Mesenchymal stem cell (in vitro differentiated cells and primary cell): ENCODE measurements around the gene EFCAB14.

Experiments
- DNase-seq: peaks from one replicate; pipeline ENCODE4 v3.0.0-alpha.2; 2013
- H2AFZ ChIP-seq: one replicate; pipeline ENCODE4 v1.6.1; 2013; ENCODE audit warnings: low read depth, mild to moderate bottlenecking, control low read depth, inconsistent platforms, low read length, moderate library complexity
- H2AK5ac ChIP-seq: 2 replicates; pipeline ENCODE4 v1.6.1; 2013; ENCODE audit warnings: low read length, moderate library complexity, mild to moderate bottlenecking, inconsistent platforms; ENCODE audit not compliant: severe bottlenecking
- H2BK120ac ChIP-seq: one replicate; pipeline ENCODE4 v1.6.1; 2013; ENCODE audit warnings: low read depth, mild to moderate bottlenecking, inconsistent platforms, low read length, moderate library complexity
- H2BK12ac ChIP-seq, 2 experiments: one replicate each; pipeline ENCODE4 v1.6.1; 2013; ENCODE audit warnings: inconsistent platforms in 2 of 2, low read length in 2 of 2, mild to moderate bottlenecking in 2 of 2, moderate library complexity in 2 of 2, control low read depth in 1 of 2
- H2BK15ac ChIP-seq: one replicate; pipeline ENCODE4 v1.6.1; 2013; ENCODE audit warnings: mild to moderate bottlenecking, low read depth, inconsistent platforms; ENCODE audit not compliant: poor library complexity, severe bottlenecking
- H2BK5ac ChIP-seq: 2 replicates; pipeline ENCODE4 v1.6.1; 2013; ENCODE audit warnings: low read depth, mild to moderate bottlenecking, low read length, control low read depth, inconsistent platforms; ENCODE audit not compliant: poor library complexity, severe bottlenecking
- H3K14ac ChIP-seq, 2 experiments: one replicate each; pipeline ENCODE4 v1.6.1; 2013; ENCODE audit warnings: inconsistent platforms in 2 of 2, low read length in 2 of 2, control low read depth in 1 of 2, mild to moderate bottlenecking in 1 of 2, moderate library complexity in 1 of 2
- H3K18ac ChIP-seq, 2 experiments: one replicate each; pipeline ENCODE4 v1.6.1; 2013; ENCODE audit warnings: inconsistent platforms in 2 of 2, low read length in 2 of 2, control low read depth in 1 of 2, low read depth in 1 of 2, mild to moderate bottlenecking in 1 of 2
- H3K23ac ChIP-seq, 2 experiments: one replicate each; pipeline ENCODE4 v1.6.1; 2013; ENCODE audit warnings: inconsistent platforms in 2 of 2, low read length in 2 of 2, mild to moderate bottlenecking in 2 of 2, moderate library complexity in 2 of 2, control low read depth in 1 of 2
- H3K27ac ChIP-seq: 2 replicates; pipeline ENCODE4 v1.5.1; 2013; ENCODE audit warnings: mild to moderate bottlenecking, moderate library complexity, low read length, control low read depth, inconsistent platforms; ENCODE audit not compliant: poor library complexity, severe bottlenecking
- H3K27me3 ChIP-seq, 2 experiments: 2 replicates each; pipeline versions ENCODE4 v1.6.1 to v1.7.0; 2013; ENCODE audit warnings: low read length in 2 of 2, mild to moderate bottlenecking in 2 of 2, moderate library complexity in 2 of 2, control low read depth in 1 of 2, inconsistent platforms in 1 of 2; ENCODE audit not compliant: control insufficient read depth in 1 of 2, insufficient read depth in 1 of 2
- H3K36me3 ChIP-seq, 2 experiments: 2 replicates each; pipeline versions ENCODE4 v1.6.1 to v1.7.0; 2013; ENCODE audit warnings: low read length in 2 of 2, control low read depth in 1 of 2, inconsistent platforms in 1 of 2, low read depth in 1 of 2, mild to moderate bottlenecking in 1 of 2; ENCODE audit not compliant: insufficient read depth in 2 of 2, control insufficient read depth in 1 of 2
- H3K4ac ChIP-seq, 2 experiments: one replicate each; pipeline ENCODE4 v1.6.1; 2013; ENCODE audit warnings: inconsistent platforms in 2 of 2, low read length in 2 of 2, mild to moderate bottlenecking in 2 of 2, moderate library complexity in 2 of 2, control low read depth in 1 of 2, low read depth in 1 of 2
- H3K4me1 ChIP-seq: 2 replicates; pipeline ENCODE4 v1.6.1; 2013; ENCODE audit warnings: low read depth, low read length, control low read depth; ENCODE audit not compliant: control insufficient read depth, insufficient read depth
- H3K4me2 ChIP-seq: 2 replicates; pipeline ENCODE4 v1.6.1; 2013; ENCODE audit warnings: low read length, mild to moderate bottlenecking, inconsistent platforms; ENCODE audit not compliant: poor library complexity, severe bottlenecking
- H3K4me3 ChIP-seq, 2 experiments: 2 replicates each; pipeline versions ENCODE4 v1.5.1 to v1.7.0; 2013; ENCODE audit warnings: low read length in 2 of 2, mild to moderate bottlenecking in 2 of 2, control low read depth in 1 of 2, low read depth in 1 of 2; ENCODE audit not compliant: insufficient read depth in 1 of 2
- H3K79me1 ChIP-seq: replicated peaks from 2 replicates; pipeline ENCODE4 v1.6.1; 2013; ENCODE audit warnings: mild to moderate bottlenecking, control low read depth, low read length, inconsistent platforms; ENCODE audit not compliant: poor library complexity, severe bottlenecking
- H3K9ac ChIP-seq: 2 replicates; pipeline ENCODE4 v1.7.0; 2013; ENCODE audit warnings: mild to moderate bottlenecking, low read length, moderate library complexity
- H3K9me3 ChIP-seq: 2 replicates; pipeline ENCODE4 v1.7.0; 2013; ENCODE audit warnings: mild to moderate bottlenecking, low read length; ENCODE audit not compliant: control insufficient read depth
- H4K8ac ChIP-seq: one replicate; pipeline ENCODE4 v1.6.1; 2013; ENCODE audit warnings: inconsistent platforms, mild to moderate bottlenecking, low read length, moderate library complexity
- H4K91ac ChIP-seq: one replicate; pipeline ENCODE4 v1.6.1; 2013; ENCODE audit warnings: mild to moderate bottlenecking, low read length, inconsistent platforms
- WGBS: methylation state at CpG from one replicate; pipeline ENCODE4 v1.1.7; 2013; ENCODE audit warnings: mixed read lengths; 5-methylcytosine and 5-hydroxymethylcytosine counted together

Gene EFCAB14

GRCh38 chr1:46643368-46643775 lies 75.5 kb downstream of the EFCAB14 start:
- Histone ChIP-seq H2BK5ac (no peak overlapping the region), H3K9me3 (peaks cover 9% of the 10 kb centered on the region), H2BK12ac (no peak overlapping the region), H4K8ac (no peak overlapping the region), H3K14ac (no peak overlapping the region), H3K27ac (peak overlapping the region; percentile 81), H3K79me1 (peaks cover 2% of the 10 kb centered on the region), H3K4me3 (no peak overlapping the region), H3K36me3 (peaks cover 5 to 25% of the 10 kb centered on the region in 2 experiments), H2AFZ (no peak overlapping the region), H2BK15ac (no peak overlapping the region), H4K91ac (no peak overlapping the region), H3K27me3 (no peaks in the 10 kb centered on the region), H3K4me2 (no peak overlapping the region), H2BK120ac (no peak overlapping the region), H2AK5ac (no peak overlapping the region), H3K18ac (no peak overlapping the region), H3K9ac (peak overlapping the region; percentile 28), H3K23ac (no peak overlapping the region), H3K4ac (no peak overlapping the region), H3K4me1 (no peaks in the 10 kb centered on the region)
- peak; percentile 94 for DNase-seq

- no peak overlapping the region for H2BK5ac ChIP-seq
- no peak overlapping the region for H3K18ac ChIP-seq
- peak overlapping the region in 1 of 2 experiments; percentile 65 for H2BK12ac ChIP-seq
- no peak overlapping the region for H2AFZ ChIP-seq
- no peak overlapping the region for H3K27ac ChIP-seq
- no peak overlapping the region for H3K4me3 ChIP-seq
- H2AK5ac ChIP-seq, result no peak overlapping the region
- H3K4me1 ChIP-seq, result no peaks in the 10 kb centered on the region
- H3K4me2 ChIP-seq, result no peak overlapping the region
- H3K23ac ChIP-seq, result no peak overlapping the region
- no peak overlapping the region for H4K8ac ChIP-seq
- H3K36me3 ChIP-seq, result peaks cover 0 to 18% of the 10 kb centered on the region in 2 experiments
- no peak overlapping the region for H3K14ac ChIP-seq
- peaks cover 3% of the 10 kb centered on the region for H3K9me3 ChIP-seq
- H3K9ac ChIP-seq, result no peak overlapping the region
- DNase-seq, result no peak
- H3K79me1 ChIP-seq, result peaks cover 3% of the 10 kb centered on the region
- H3K27me3 ChIP-seq, result no peaks in the 10 kb centered on the region
- H2BK15ac ChIP-seq, result no peak overlapping the region
- H4K91ac ChIP-seq, result no peak overlapping the region
- no peak overlapping the region for H3K4ac ChIP-seq
- H2BK120ac ChIP-seq, result no peak overlapping the region
Measured at GRCh38 chr1:46642115-46642680, 76.7 kb downstream of the EFCAB14 start.

- Histone ChIP-seq H3K4ac (no peak overlapping the region), H2BK5ac (no peak overlapping the region), H3K4me1 (no peaks in the 10 kb centered on the region), H3K18ac (no peak overlapping the region), H4K91ac (no peak overlapping the region), H2AK5ac (peak overlapping the region; percentile 56), H3K4me3 (no peak overlapping the region), H2BK120ac (no peak overlapping the region), H3K9me3 (no peaks in the 10 kb centered on the region), H3K23ac (no peak overlapping the region), H2BK12ac (no peak overlapping the region), H3K79me1 (peaks cover 3% of the 10 kb centered on the region), H3K4me2 (no peak overlapping the region), H2AFZ (no peak overlapping the region), H3K14ac (no peak overlapping the region), H3K27ac (no peak overlapping the region), H3K36me3 (peaks cover 11 to 41% of the 10 kb centered on the region in 2 experiments), H2BK15ac (no peak overlapping the region), H4K8ac (no peak overlapping the region), H3K27me3 (no peaks in the 10 kb centered on the region), H3K9ac (no peak overlapping the region)
- WGBS, result 100% methylated on average over 1 of the region's 1 CpG
- no peak for DNase-seq
Measured at GRCh38 chr1:46639547-46639946, 79.4 kb downstream of the EFCAB14 start.

- Histone ChIP-seq H3K4ac (no peak overlapping the region), H3K36me3 (peaks cover 15 to 47% of the 10 kb centered on the region in 2 experiments), H3K4me3 (no peak overlapping the region), H3K9me3 (no peaks in the 10 kb centered on the region), H3K18ac (no peak overlapping the region), H2AFZ (no peak overlapping the region), H3K14ac (no peak overlapping the region), H3K27ac (no peak overlapping the region), H2BK15ac (no peak overlapping the region), H4K8ac (no peak overlapping the region), H3K9ac (no peak overlapping the region), H3K23ac (no peak overlapping the region), H3K4me2 (no peak overlapping the region), H2AK5ac (no peak overlapping the region), H3K4me1 (no peaks in the 10 kb centered on the region), H4K91ac (no peak overlapping the region), H2BK12ac (no peak overlapping the region), H3K27me3 (no peaks in the 10 kb centered on the region), H2BK120ac (no peak overlapping the region), H3K79me1 (peaks cover 3% of the 10 kb centered on the region), H2BK5ac (no peak overlapping the region)
- no peak for DNase-seq
Measured at GRCh38 chr1:46638921-46639320, 80.0 kb downstream of the EFCAB14 start.
